Mammary epithelial cell (primary cell): ENCODE data around the gene COL18A1.

Experiments used
- CTCF ChIP-seq, 2 donors: IDR thresholded peaks in 1 of 2; conservative IDR thresholded peaks in 1 of 2; 2 replicates each; pipeline ENCODE4 v1.5.1; 2011 to 2012; ENCODE audit warnings: inconsistent platforms in 2 of 2, low read length in 2 of 2, mild to moderate bottlenecking in 2 of 2, control low read depth in 1 of 2, low read depth in 1 of 2; ENCODE audit not compliant: insufficient read depth in 1 of 2; ENCODE audit errors: extremely low read depth in 1 of 2
- EZH2 ChIP-seq: IDR thresholded peaks from 2 replicates; pipeline ENCODE4 v1.6.1; 2012; ENCODE audit warnings: low read length, inconsistent platforms, borderline replicate concordance

- TF ChIP-seq CTCF (conservative IDR thresholded peaks at IDR 0.05 in 1 of 2, IDR thresholded peaks at IDR 0.05 in 1 of 2; ENCODE audit: extremely low read depth in 1 of 2, insufficient read depth in 1 of 2, low read depth in 1 of 2, low read length in 2 of 2) (no peak), EZH2 (no peak)
These were observed 30.5 kb downstream of the COL18A1 start for GRCh38 chr21:45435405-45435981.
